Large intestine (tissue), 3 donors: ENCODE results near the gene ZFYVE9. TPM values are rescaled to one million over a fixed set of nuclear protein-coding genes. Genes with fewer than 3 reads are reported as not detected.
"Not testable (repeated sequence)": the region's sequence is repeated elsewhere in the genome, so short reads cannot be mapped to it uniquely, and the experiment has no call there.

Experiments used
- DNase-seq, 2 donors: peaks; one replicate each; pipeline versions ENCODE4 v3.0.0 to v3.0.0-alpha.2; 2013
- H3K27ac ChIP-seq: one replicate; pipeline ENCODE4 v1.5.1; 2013; ENCODE audit warnings: low read length
- H3K27me3 ChIP-seq: 2 replicates; pipeline ENCODE4 v1.6.1; 2013; ENCODE audit warnings: low read length; ENCODE audit not compliant: control insufficient read depth, insufficient read depth
- H3K36me3 ChIP-seq: 2 replicates; pipeline ENCODE4 v1.6.1; 2013; ENCODE audit warnings: low read length; ENCODE audit not compliant: control insufficient read depth, insufficient read depth
- H3K4me1 ChIP-seq: one replicate; pipeline ENCODE4 v1.6.1; 2013; ENCODE audit warnings: low read length; ENCODE audit not compliant: control insufficient read depth, insufficient read depth
- H3K4me3 ChIP-seq: one replicate; pipeline ENCODE4 v1.5.1; 2013; ENCODE audit warnings: low read length
- H3K9me3 ChIP-seq: one replicate; pipeline ENCODE4 v1.6.1; 2013; ENCODE audit warnings: mild to moderate bottlenecking, low read depth, low read length, moderate library complexity; ENCODE audit not compliant: control insufficient read depth
- WGBS: methylation state at CpG from one replicate; pipeline ENCODE4 v1.1.5; 2013; ENCODE audit warnings: low lambda C conversion rate; ENCODE audit not compliant: insufficient coverage; 5-methylcytosine and 5-hydroxymethylcytosine counted together
- polyA plus RNA-seq: library from polyadenylated mRNA; unstranded; fragments of 120-200 nt; gene quantifications from one replicate; pipeline ENCODE4 v1.2.1, GENCODE V29; 2013

Gene ZFYVE9
- polyA plus RNA-seq, 1 donor, result 14.5 TPM

- Histone ChIP-seq H3K9me3 (no peaks in the 10 kb centered on the region), H3K27ac (no peak overlapping the region), H3K36me3 (no peaks in the 10 kb centered on the region), H3K27me3 (no peaks in the 10 kb centered on the region), H3K4me3 (no peak overlapping the region), H3K4me1 (no peaks in the 10 kb centered on the region)
- DNase-seq, result no peak
- no CpG with 5 or more reads among the region's 7 CpGs for WGBS
These were observed 26.6 kb downstream of the ZFYVE9 start for GRCh38 chr1:52168373-52169080.

DNA sequence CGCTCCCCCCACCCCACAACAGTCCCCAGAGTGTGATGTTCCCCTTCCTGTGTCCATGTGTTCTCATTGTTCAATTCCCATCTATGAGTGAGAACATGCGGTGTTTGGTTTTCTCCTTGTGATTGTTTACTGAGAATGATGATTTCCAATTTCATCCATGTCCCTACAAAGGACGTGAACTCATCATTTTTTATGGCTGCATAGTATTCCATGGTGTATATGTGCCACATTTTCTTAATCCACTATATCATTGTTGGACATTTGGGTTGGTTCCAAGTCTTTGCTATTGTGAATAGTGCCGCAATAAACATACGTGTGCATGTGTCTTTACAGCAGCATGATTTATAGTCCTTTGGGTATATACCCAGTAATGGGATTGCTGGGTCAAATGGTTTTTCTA is 29.3 kb downstream of the ZFYVE9 start:
- not testable (repeated sequence) for H3K4me1 ChIP-seq, H3K27ac ChIP-seq, H3K4me3 ChIP-seq, DNase-seq, H3K36me3 ChIP-seq, H3K9me3 ChIP-seq, H3K27me3 ChIP-seq
- no CpG with 5 or more reads among the region's 5 CpGs for WGBS

GRCh38 chr1:52179073-52179472 is 37.2 kb downstream of the ZFYVE9 start:
- Histone ChIP-seq H3K9me3 (no peaks in the 10 kb centered on the region), H3K27me3 (no peaks in the 10 kb centered on the region), H3K4me1 (no peaks in the 10 kb centered on the region), H3K4me3 (no peak overlapping the region), H3K27ac (no peak overlapping the region), H3K36me3 (no peaks in the 10 kb centered on the region)
- WGBS, result 0% methylated on average over 1 of the region's 6 CpGs
- DNase-seq, result no peak

GRCh38 chr1:52180176-52180575 is 38.3 kb downstream of the ZFYVE9 start:
- WGBS, result no CpG with 5 or more reads among the region's 3 CpGs
- Histone ChIP-seq H3K27me3 (no peaks in the 10 kb centered on the region), H3K36me3 (no peaks in the 10 kb centered on the region), H3K4me3 (no peak overlapping the region), H3K9me3 (no peaks in the 10 kb centered on the region), H3K27ac (no peak overlapping the region), H3K4me1 (no peaks in the 10 kb centered on the region)
- no peak for DNase-seq

- H3K36me3 ChIP-seq, H3K4me1 ChIP-seq, H3K27me3 ChIP-seq, DNase-seq, H3K9me3 ChIP-seq, H3K4me3 ChIP-seq, H3K27ac ChIP-seq: not testable (repeated sequence)
- no CpG with 5 or more reads among the region's 36 CpGs for WGBS
These were observed 39.9 kb downstream of the ZFYVE9 start for GRCh38 chr1:52181759-52182158.

GRCh38 chr1:52182328-52182727 is 40.4 kb downstream of the ZFYVE9 start:
- not testable (repeated sequence) for H3K36me3 ChIP-seq, DNase-seq, H3K9me3 ChIP-seq, H3K4me1 ChIP-seq, H3K27ac ChIP-seq, H3K27me3 ChIP-seq, H3K4me3 ChIP-seq
- WGBS, result no CpG with 5 or more reads among the region's 5 CpGs

DNA sequence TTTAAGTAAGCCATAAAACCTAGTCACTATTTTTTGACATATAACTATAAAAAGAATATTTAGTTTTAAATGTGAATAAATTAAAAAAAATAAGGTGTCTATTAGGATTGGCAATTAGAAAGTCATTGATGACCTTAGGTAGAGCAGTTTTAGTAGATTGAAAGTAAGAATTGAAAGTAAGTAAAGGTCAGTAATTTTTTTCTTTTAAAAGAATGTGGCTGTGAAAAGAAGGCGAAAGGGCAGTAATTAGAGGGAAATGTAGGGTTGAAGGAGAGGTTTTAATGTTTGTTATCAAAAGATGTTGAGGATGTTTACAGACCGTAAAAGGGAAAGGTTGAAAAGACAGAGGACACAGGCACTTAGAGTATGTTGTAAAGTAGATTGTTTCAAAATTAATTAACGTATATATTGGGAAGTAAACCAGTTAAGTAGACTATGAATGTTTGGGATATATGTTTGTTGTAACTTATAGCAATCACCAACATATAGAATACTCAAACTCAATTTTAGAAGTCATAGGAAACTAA is 41.0 kb downstream of the ZFYVE9 start:
- WGBS, result 27% methylated on average over 2 of the region's 3 CpGs
- no peaks in the 10 kb centered on the region for H3K4me1 ChIP-seq

DNA sequence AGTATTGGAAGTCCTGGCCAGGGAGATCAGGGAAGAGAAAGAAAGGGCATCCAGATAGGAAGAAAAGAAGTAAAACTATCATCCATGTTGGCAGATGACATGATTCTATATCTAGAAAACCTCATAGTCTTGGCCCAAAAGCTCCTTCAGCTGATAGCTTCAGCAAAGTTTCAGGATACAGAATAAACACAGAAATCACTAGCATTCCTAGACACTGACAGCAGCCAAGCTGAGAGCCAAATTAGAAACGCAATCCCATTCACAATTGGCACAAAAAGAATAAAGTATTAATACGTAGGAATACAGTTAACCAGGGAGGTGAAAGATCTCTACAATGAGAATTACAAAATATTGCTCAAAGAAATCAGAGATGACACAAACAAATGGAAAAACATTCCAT is 44.6 kb downstream of the ZFYVE9 start:
- H3K27me3 ChIP-seq, result no peaks in the 10 kb centered on the region
- no peaks in the 10 kb centered on the region for H3K36me3 ChIP-seq
- 85% methylated on average over 2 of the region's 2 CpGs for WGBS
- no peak overlapping the region for H3K27ac ChIP-seq
- no peaks in the 10 kb centered on the region for H3K9me3 ChIP-seq
- no peak for DNase-seq
- H3K4me3 ChIP-seq, result no peak overlapping the region
- H3K4me1 ChIP-seq, result no peaks in the 10 kb centered on the region

More for the DNA sequence above, 41.0 kb downstream of the ZFYVE9 start:
- no peak overlapping the region for H3K27ac ChIP-seq
- H3K27me3 ChIP-seq, result no peaks in the 10 kb centered on the region
- no peaks in the 10 kb centered on the region for H3K36me3 ChIP-seq
- no peaks in the 10 kb centered on the region for H3K9me3 ChIP-seq
- DNase-seq, result no peak
- no peak overlapping the region for H3K4me3 ChIP-seq

DNA sequence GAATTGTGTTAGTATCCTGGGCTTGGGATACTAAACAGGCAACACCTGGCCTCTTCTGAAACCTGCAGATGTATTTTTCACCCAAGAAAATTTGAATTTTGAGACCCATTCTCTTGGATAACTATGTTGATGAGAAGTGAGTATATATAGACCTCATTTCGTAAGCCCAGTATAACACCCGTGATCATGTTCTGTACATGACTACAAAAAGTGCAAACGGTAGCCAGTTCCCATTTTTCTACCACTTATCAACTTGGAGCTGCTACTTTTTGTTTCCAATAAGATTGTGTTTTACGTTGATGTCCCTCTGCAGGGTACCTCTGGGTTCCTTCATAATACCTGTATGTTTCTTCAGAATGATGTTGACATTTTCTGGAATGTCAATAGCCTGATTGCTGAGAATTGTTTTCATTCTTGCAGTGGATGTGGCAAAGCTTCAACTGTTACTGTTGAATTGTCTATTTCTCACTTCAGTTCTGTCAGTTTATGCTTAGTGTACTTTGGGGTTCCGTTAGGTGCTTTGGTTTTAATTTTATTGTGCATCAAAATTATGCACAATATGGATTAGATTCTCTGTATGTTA is 48.1 kb downstream of the ZFYVE9 start:
- Histone ChIP-seq H3K4me1 (no peaks in the 10 kb centered on the region), H3K27me3 (no peaks in the 10 kb centered on the region), H3K27ac (no peak overlapping the region), H3K4me3 (no peak overlapping the region), H3K36me3 (no peaks in the 10 kb centered on the region), H3K9me3 (no peaks in the 10 kb centered on the region)
- 71% methylated on average over 1 of the region's 5 CpGs for WGBS
- no peak for DNase-seq

DNA sequence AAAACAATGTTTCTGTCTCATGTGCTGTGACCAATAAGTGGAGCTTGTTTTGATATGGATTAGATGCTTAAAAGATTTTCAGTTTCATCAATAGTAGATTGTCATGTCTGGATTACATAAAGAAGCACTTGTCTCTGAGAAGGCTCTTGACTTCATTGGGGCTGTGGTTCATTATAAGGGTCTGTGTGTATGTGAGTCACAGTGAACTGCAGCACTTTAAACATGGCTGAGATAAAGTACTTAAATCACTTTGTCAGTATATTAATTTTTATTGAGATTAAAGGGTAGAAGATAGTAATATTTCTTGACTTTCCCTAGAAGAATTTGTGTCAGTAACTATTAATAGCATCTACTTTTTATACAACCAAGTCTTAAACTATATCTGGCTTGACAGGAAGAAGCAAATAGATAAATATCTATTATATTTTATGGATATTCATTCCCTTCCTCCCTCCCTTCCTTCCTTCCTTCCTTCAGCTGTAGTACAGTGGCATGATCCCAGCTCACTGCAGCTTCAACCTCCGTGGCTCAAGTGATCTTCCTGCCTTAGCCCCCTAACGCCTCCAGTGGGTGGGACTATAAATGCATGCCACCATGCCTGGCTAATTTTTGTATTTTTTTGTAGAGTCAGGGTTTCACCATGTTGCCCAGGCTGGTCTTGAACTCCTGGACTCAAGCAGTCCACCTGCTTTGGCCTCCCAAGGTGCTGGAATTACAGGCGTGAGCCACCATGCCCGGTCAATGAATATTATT is 48.8 kb downstream of the ZFYVE9 start:
- DNase-seq, result no peak
- Histone ChIP-seq H3K4me3 (no peak overlapping the region), H3K4me1 (no peaks in the 10 kb centered on the region), H3K27me3 (no peaks in the 10 kb centered on the region), H3K27ac (no peak overlapping the region), H3K36me3 (no peaks in the 10 kb centered on the region), H3K9me3 (no peaks in the 10 kb centered on the region)
- no CpG with 5 or more reads among the region's 4 CpGs for WGBS
